Spleen (tissue), 7 donors: ENCODE data around the gene MX2.

Source experiments
- CTCF ChIP-seq, 11 experiments: fragments of 200-600 bp in 7 of 11; fragments of 450-650 bp in 4 of 11; sonication (generic) in 4 of 11; IDR thresholded peaks in 8 of 11; conservative IDR thresholded peaks in 3 of 11; 1 replicate in 7 of 11; 2 replicates in 4 of 11; pipeline versions ENCODE4 v1.4.0 to v1.8.0; 2016 to 2021; ENCODE audit warnings: antibody characterized with exemption in 11 of 11, inconsistent platforms in 4 of 11, mild to moderate bottlenecking in 1 of 11
- POLR2AphosphoS5 ChIP-seq, 3 donors: sonication (generic); formaldehyde crosslinking; IDR thresholded peaks; one replicate each; pipeline ENCODE4 v1.5.1; 2017; ENCODE audit warnings: antibody characterized with exemption in 3 of 3
- donor health status: DM: no; HTN: no; CAD: no; lungs with moderate emphysema.
- donor health status: DM: no; HTN: no; CAD: no.
- donor health status: DM: no; HTN: no; CAD: no.

- TF ChIP-seq CTCF (IDR thresholded peaks at IDR 0.05 in 8 of 11, conservative IDR thresholded peaks at IDR 0.05 in 3 of 11) (no peak), POLR2AphosphoS5 (IDR thresholded peaks at IDR 0.05) (peak in 1 of 3 donors; percentile 12)
Observed at GRCh38 chr21:41396558-41397075, 34.8 kb downstream of the MX2 start.
